ENCODE results near the gene SHANK1. TPM values are rescaled to one million over a fixed set of nuclear protein-coding genes. Genes with fewer than 3 reads are reported as not detected.

Gene SHANK1
- polyA plus RNA-seq, 3 donors = not detected

DNA sequence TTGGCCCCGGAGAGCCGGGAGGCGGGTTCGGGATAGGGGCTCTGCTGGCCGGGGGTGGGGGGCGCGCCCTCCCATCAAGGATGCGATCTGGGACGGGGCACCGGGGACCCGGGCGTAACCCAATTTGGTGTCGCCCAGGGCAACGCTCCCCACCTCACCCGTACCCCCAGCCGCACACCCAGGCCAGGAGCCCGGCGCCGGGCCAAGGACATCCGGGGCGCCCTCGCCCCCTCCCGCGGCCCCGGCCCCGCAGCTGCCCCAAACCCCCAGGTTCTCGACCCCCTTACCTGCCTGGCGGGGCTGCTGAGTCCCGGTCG lies 525 bp downstream of the SHANK1 start:
- H3K27me3 ChIP-seq (ENCODE audit: control insufficient read depth in 2 of 2, insufficient read depth in 2 of 2, low read length in 2 of 2) = peaks cover 5 to 47% of the 10 kb centered on the region in 2 donors
- Mint-ChIP-seq H3K9me3 (peaks cover 0 to 9% (median 0%) of the 10 kb centered on the region in 7 donors), H3K4me1 (peaks cover 26% of the 10 kb centered on the region), H3K36me3 (no peaks in the 10 kb centered on the region), H3K27ac (no peak overlapping the region), H3K27me3 (ENCODE audit: low read depth in 3 of 3) (peaks cover 45 to 77% (median 57%) of the 10 kb centered on the region in 3 donors), H3K4me3 (no peak overlapping the region)
- intact Hi-C loops (cut with micrococcal nuclease) = no loop called here
- H3K79me2 ChIP-seq (ENCODE audit: insufficient read depth, low read length) = no peaks in the 10 kb centered on the region
- no peak for DNase-seq
- TF ChIP-seq, protein P1, sequence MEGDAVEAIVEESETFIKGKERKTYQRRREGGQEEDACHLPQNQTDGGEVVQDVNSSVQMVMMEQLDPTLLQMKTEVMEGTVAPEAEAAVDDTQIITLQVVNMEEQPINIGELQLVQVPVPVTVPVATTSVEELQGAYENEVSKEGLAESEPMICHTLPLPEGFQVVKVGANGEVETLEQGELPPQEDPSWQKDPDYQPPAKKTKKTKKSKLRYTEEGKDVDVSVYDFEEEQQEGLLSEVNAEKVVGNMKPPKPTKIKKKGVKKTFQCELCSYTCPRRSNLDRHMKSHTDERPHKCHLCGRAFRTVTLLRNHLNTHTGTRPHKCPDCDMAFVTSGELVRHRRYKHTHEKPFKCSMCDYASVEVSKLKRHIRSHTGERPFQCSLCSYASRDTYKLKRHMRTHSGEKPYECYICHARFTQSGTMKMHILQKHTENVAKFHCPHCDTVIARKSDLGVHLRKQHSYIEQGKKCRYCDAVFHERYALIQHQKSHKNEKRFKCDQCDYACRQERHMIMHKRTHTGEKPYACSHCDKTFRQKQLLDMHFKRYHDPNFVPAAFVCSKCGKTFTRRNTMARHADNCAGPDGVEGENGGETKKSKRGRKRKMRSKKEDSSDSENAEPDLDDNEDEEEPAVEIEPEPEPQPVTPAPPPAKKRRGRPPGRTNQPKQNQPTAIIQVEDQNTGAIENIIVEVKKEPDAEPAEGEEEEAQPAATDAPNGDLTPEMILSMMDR (IDR thresholded peaks at IDR 0.05) = no peak
- H3K4me1 ChIP-seq (ENCODE audit: control insufficient read depth in 1 of 2, insufficient read depth in 2 of 2, low read length in 2 of 2) = peaks cover 20 to 27% of the 10 kb centered on the region in 2 donors
- H3K9me3 ChIP-seq (replicated peaks in 1 of 2; ENCODE audit: control insufficient read depth in 1 of 2, insufficient read depth in 1 of 2, low read length in 2 of 2) = no peaks in the 10 kb centered on the region
- H3K9ac ChIP-seq (ENCODE audit: insufficient read depth, low read length, poor library complexity, severe bottlenecking) = no peak overlapping the region
- H3K4me3 ChIP-seq (replicated peaks in 1 of 3; ENCODE audit: low read depth in 2 of 3, low read length in 3 of 3) = no peak overlapping the region
- no peak overlapping the region for H3K27ac ChIP-seq (ENCODE audit: low read depth in 1 of 2, low read length in 2 of 2)
- H3K36me3 ChIP-seq (replicated peaks in 1 of 2; ENCODE audit: control insufficient read depth in 1 of 2, insufficient read depth in 2 of 2, low read length in 2 of 2) = no peaks in the 10 kb centered on the region
- peak overlapping the region; percentile 49 for H3K4me2 ChIP-seq (replicated peaks; ENCODE audit: extremely low read depth, low read length, poor library complexity, severe bottlenecking)
- H4K20me1 ChIP-seq (ENCODE audit: insufficient read depth, low read length) = no peaks in the 10 kb centered on the region
- no peak overlapping the region for H2AFZ ChIP-seq (ENCODE audit: insufficient read depth, low read depth, low read length, poor library complexity, severe bottlenecking)
- 2% methylated on average over 21 of the region's 30 CpGs for WGBS (ENCODE audit: insufficient coverage)

- Histone ChIP-seq H3K27ac (ENCODE audit: low read depth in 1 of 2, low read length in 2 of 2) (no peak overlapping the region), H2AFZ (ENCODE audit: insufficient read depth, low read depth, low read length, poor library complexity, severe bottlenecking) (no peak overlapping the region), H3K36me3 (replicated peaks in 1 of 2; ENCODE audit: control insufficient read depth in 1 of 2, insufficient read depth in 2 of 2, low read length in 2 of 2) (no peaks in the 10 kb centered on the region), H3K4me3 (replicated peaks in 1 of 3; ENCODE audit: low read depth in 2 of 3, low read length in 3 of 3) (no peak overlapping the region), H3K9ac (ENCODE audit: insufficient read depth, low read length, poor library complexity, severe bottlenecking) (no peak overlapping the region), H3K27me3 (ENCODE audit: control insufficient read depth in 2 of 2, insufficient read depth in 2 of 2, low read length in 2 of 2) (peaks cover 5 to 41% of the 10 kb centered on the region in 2 donors), H3K4me2 (replicated peaks; ENCODE audit: extremely low read depth, low read length, poor library complexity, severe bottlenecking) (peak overlapping the region; percentile 49), H3K9me3 (replicated peaks in 1 of 2; ENCODE audit: control insufficient read depth in 1 of 2, insufficient read depth in 1 of 2, low read length in 2 of 2) (no peaks in the 10 kb centered on the region), H3K4me1 (ENCODE audit: control insufficient read depth in 1 of 2, insufficient read depth in 2 of 2, low read length in 2 of 2) (peaks cover 14 to 21% of the 10 kb centered on the region in 2 donors), H4K20me1 (ENCODE audit: insufficient read depth, low read length) (no peaks in the 10 kb centered on the region), H3K79me2 (ENCODE audit: insufficient read depth, low read length) (no peaks in the 10 kb centered on the region)
- intact Hi-C loops (cut with micrococcal nuclease) = no loop called here
- Mint-ChIP-seq H3K4me3 (peak overlapping the region in 1 of 2 donors; percentile 68), H3K9me3 (peaks cover 0 to 6% (median 0%) of the 10 kb centered on the region in 7 donors), H3K27me3 (ENCODE audit: low read depth in 3 of 3) (peaks cover 40 to 71% (median 51%) of the 10 kb centered on the region in 3 donors), H3K36me3 (no peaks in the 10 kb centered on the region), H3K4me1 (peaks cover 20% of the 10 kb centered on the region), H3K27ac (no peak overlapping the region)
- TF ChIP-seq, protein P1 (IDR thresholded peaks at IDR 0.05) = no peak
- no peak for DNase-seq
- WGBS (ENCODE audit: insufficient coverage) = 1% methylated on average over 33 of the region's 74 CpGs
These were observed 1.1 kb downstream of the SHANK1 start for GRCh38 chr19:50718255-50719118.
